Ectodermal cell (in vitro differentiated cells): ENCODE data around the gene LRP1.

Experiments used
- H3K27ac ChIP-seq: 2 replicates; pipeline ENCODE4 v1.7.0; 2013; ENCODE audit warnings: mild to moderate bottlenecking, low read depth, low read length; ENCODE audit not compliant: insufficient read depth, poor library complexity, severe bottlenecking
- H3K27me3 ChIP-seq: 2 replicates; pipeline ENCODE4 v1.7.0; 2013; ENCODE audit warnings: mild to moderate bottlenecking, low read length; ENCODE audit not compliant: insufficient read depth, control insufficient read depth, poor library complexity, severe bottlenecking
- H3K36me3 ChIP-seq: one replicate; pipeline ENCODE4 v1.7.0; 2013; ENCODE audit warnings: low read length; ENCODE audit not compliant: control insufficient read depth, insufficient read depth
- H3K4me1 ChIP-seq: one replicate; pipeline ENCODE4 v1.7.0; 2013; ENCODE audit warnings: low read length; ENCODE audit not compliant: control insufficient read depth, insufficient read depth
- H3K4me3 ChIP-seq: 2 replicates; pipeline ENCODE4 v1.7.0; 2013; ENCODE audit warnings: low read depth, low read length, control low read depth; ENCODE audit not compliant: insufficient read depth
- H3K9me3 ChIP-seq: 2 replicates; pipeline ENCODE4 v1.7.0; 2013; ENCODE audit warnings: mild to moderate bottlenecking, low read length, moderate library complexity; ENCODE audit not compliant: control insufficient read depth
- WGBS, 2 experiments: methylation state at CpG; one replicate each; pipeline ENCODE4 v1.1.7; 2013; ENCODE audit warnings: missing lambda C conversion rate in 2 of 2; 5-methylcytosine and 5-hydroxymethylcytosine counted together

Gene LRP1

DNA sequence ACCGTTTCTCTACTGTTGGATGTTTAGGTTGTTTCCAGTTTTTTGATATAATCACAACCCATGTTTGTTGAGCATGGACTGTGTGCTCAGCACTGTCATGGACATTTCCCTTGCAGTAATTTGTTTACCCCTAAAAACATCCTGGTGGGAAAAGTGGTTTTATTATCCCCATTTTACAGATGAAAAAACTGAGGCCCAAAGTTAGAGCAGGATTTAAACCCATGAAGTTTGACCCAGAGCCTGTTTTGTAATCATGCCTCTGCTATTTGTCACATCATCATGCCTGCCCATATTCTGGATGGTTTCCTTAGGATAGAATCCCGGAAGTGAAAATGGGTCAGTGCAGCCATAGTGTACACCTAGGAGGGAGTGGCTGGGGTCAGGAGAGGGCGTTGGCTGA lies 36.2 kb downstream of the LRP1 start:
- 95 to 97% methylated on average over 2 to 3 of the region's 3 CpGs for WGBS, 2 experiments
- H3K36me3 ChIP-seq: peaks cover 54% of the 10 kb centered on the region
- H3K27me3 ChIP-seq: no peaks in the 10 kb centered on the region
- no peak overlapping the region for H3K27ac ChIP-seq
- no peaks in the 10 kb centered on the region for H3K9me3 ChIP-seq
- H3K4me3 ChIP-seq: no peak overlapping the region
- no peaks in the 10 kb centered on the region for H3K4me1 ChIP-seq

GRCh38 chr12:57164966-57165625 lies 36.8 kb downstream of the LRP1 start:
- Histone ChIP-seq H3K4me3 (no peak overlapping the region), H3K27ac (no peak overlapping the region), H3K4me1 (no peaks in the 10 kb centered on the region), H3K9me3 (no peaks in the 10 kb centered on the region), H3K27me3 (no peaks in the 10 kb centered on the region), H3K36me3 (peaks cover 49% of the 10 kb centered on the region)
- 93 to 95% methylated on average over 13 of the region's 13 CpGs for WGBS, 2 experiments

- H3K36me3 ChIP-seq: peaks cover 45% of the 10 kb centered on the region
- no peaks in the 10 kb centered on the region for H3K27me3 ChIP-seq
- 96% methylated on average over 19 of the region's 19 CpGs for WGBS, 2 experiments
- H3K4me3 ChIP-seq: no peak overlapping the region
- H3K27ac ChIP-seq: no peak overlapping the region
- H3K4me1 ChIP-seq: no peaks in the 10 kb centered on the region
- no peaks in the 10 kb centered on the region for H3K9me3 ChIP-seq
These were observed 37.5 kb downstream of the LRP1 start for GRCh38 chr12:57165741-57166140.

- Histone ChIP-seq H3K27me3 (no peaks in the 10 kb centered on the region), H3K4me3 (no peak overlapping the region), H3K4me1 (no peaks in the 10 kb centered on the region), H3K27ac (no peak overlapping the region), H3K9me3 (no peaks in the 10 kb centered on the region), H3K36me3 (peaks cover 48% of the 10 kb centered on the region)
- WGBS, 2 experiments: 90 to 91% methylated on average over 10 of the region's 10 CpGs
These were observed 38.7 kb downstream of the LRP1 start for GRCh38 chr12:57166971-57167371.

GRCh38 chr12:57168058-57168457 lies 39.8 kb downstream of the LRP1 start:
- Histone ChIP-seq H3K27ac (no peak overlapping the region), H3K4me3 (no peak overlapping the region), H3K9me3 (no peaks in the 10 kb centered on the region), H3K4me1 (no peaks in the 10 kb centered on the region), H3K36me3 (peaks cover 37% of the 10 kb centered on the region), H3K27me3 (no peaks in the 10 kb centered on the region)
- WGBS, 2 experiments: 92 to 97% methylated on average over 10 of the region's 10 CpGs

DNA sequence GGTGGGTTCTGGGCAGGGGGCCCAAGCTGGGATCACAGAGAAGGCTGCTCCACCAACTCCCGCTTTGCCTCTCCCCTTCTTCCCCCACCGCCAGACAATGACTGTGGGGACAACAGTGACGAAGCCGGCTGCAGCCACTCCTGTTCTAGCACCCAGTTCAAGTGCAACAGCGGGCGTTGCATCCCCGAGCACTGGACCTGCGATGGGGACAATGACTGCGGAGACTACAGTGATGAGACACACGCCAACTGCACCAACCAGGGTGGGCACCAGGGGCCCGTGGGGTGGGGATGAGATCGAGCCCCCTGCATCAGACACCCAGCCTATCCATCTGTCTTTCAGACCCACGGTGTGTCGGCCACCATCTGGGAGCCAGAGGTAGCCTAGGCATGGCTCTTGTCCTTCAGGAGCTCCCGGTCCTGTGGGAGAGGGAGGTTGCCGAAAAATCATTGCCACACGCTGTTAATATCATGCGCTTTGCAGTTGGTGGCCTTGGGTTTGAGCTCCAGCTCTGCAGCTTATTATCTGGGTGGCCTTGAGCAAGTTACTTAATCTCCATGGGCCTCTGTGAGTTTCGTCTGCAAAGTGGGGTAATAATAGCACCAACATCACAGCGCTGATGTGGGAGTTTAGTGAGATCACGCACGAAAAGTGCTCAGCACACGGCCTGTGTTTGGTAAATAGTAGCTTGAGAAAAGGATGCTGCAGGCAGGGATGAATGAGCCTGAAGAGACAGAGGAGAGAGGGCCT lies 40.9 kb downstream of the LRP1 start:
- Histone ChIP-seq H3K4me1 (no peaks in the 10 kb centered on the region), H3K27me3 (no peaks in the 10 kb centered on the region), H3K4me3 (no peak overlapping the region), H3K36me3 (peaks cover 46% of the 10 kb centered on the region), H3K27ac (no peak overlapping the region), H3K9me3 (no peaks in the 10 kb centered on the region)
- 95 to 97% methylated on average over 23 of the region's 23 CpGs for WGBS, 2 experiments

GRCh38 chr12:57169969-57170368 lies 41.7 kb downstream of the LRP1 start:
- Histone ChIP-seq H3K36me3 (peaks cover 44% of the 10 kb centered on the region), H3K27me3 (no peaks in the 10 kb centered on the region), H3K27ac (no peak overlapping the region), H3K4me3 (no peak overlapping the region), H3K9me3 (no peaks in the 10 kb centered on the region), H3K4me1 (no peaks in the 10 kb centered on the region)
- WGBS, 2 experiments: 93 to 94% methylated on average over 7 of the region's 7 CpGs

- Histone ChIP-seq H3K4me3 (no peak overlapping the region), H3K27me3 (no peaks in the 10 kb centered on the region), H3K36me3 (peaks cover 43% of the 10 kb centered on the region), H3K4me1 (no peaks in the 10 kb centered on the region), H3K9me3 (no peaks in the 10 kb centered on the region), H3K27ac (no peak overlapping the region)
- WGBS, 2 experiments: 90 to 93% methylated on average over 1 of the region's 1 CpG
These were observed 42.1 kb downstream of the LRP1 start for GRCh38 chr12:57170408-57170807.

DNA sequence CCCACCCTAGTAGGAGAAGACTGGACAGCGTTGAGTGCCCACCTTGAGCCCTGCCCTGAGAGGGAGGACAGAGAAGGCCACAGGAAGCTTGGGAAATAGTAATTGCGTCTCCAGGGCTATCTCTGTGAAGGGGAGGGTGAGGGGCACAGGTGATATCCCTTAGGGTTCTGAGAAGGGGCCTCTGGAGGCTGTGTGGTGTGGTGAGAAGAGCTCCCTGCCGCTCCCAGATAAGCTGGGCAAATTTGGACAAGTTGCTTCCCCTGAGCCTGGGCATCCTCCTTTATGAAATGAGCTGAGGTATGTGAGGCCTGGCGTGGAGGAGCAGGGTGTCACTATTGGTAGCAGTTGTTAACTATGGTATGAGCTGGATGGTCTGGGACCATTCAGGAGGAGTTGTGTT lies 42.6 kb downstream of the LRP1 start:
- Histone ChIP-seq H3K9me3 (no peaks in the 10 kb centered on the region), H3K27me3 (no peaks in the 10 kb centered on the region), H3K4me1 (no peaks in the 10 kb centered on the region), H3K36me3 (peaks cover 40% of the 10 kb centered on the region), H3K4me3 (no peak overlapping the region), H3K27ac (no peak overlapping the region)
- 96 to 99% methylated on average over 4 of the region's 4 CpGs for WGBS, 2 experiments

GRCh38 chr12:57171668-57172067 lies 43.4 kb downstream of the LRP1 start:
- Histone ChIP-seq H3K27ac (no peak overlapping the region), H3K9me3 (no peaks in the 10 kb centered on the region), H3K4me3 (no peak overlapping the region), H3K36me3 (peaks cover 39% of the 10 kb centered on the region), H3K27me3 (no peaks in the 10 kb centered on the region), H3K4me1 (no peaks in the 10 kb centered on the region)
- 71 to 79% methylated on average over 4 of the region's 4 CpGs for WGBS, 2 experiments
